Measurements from ENCODE around the gene CHPF2. TPM values are rescaled to one million over a fixed set of nuclear protein-coding genes. Genes with fewer than 3 reads are reported as not detected.

CHPF2 gene
- total RNA-seq, 1 donor from 2014 or later = 10.5 TPM

DNA sequence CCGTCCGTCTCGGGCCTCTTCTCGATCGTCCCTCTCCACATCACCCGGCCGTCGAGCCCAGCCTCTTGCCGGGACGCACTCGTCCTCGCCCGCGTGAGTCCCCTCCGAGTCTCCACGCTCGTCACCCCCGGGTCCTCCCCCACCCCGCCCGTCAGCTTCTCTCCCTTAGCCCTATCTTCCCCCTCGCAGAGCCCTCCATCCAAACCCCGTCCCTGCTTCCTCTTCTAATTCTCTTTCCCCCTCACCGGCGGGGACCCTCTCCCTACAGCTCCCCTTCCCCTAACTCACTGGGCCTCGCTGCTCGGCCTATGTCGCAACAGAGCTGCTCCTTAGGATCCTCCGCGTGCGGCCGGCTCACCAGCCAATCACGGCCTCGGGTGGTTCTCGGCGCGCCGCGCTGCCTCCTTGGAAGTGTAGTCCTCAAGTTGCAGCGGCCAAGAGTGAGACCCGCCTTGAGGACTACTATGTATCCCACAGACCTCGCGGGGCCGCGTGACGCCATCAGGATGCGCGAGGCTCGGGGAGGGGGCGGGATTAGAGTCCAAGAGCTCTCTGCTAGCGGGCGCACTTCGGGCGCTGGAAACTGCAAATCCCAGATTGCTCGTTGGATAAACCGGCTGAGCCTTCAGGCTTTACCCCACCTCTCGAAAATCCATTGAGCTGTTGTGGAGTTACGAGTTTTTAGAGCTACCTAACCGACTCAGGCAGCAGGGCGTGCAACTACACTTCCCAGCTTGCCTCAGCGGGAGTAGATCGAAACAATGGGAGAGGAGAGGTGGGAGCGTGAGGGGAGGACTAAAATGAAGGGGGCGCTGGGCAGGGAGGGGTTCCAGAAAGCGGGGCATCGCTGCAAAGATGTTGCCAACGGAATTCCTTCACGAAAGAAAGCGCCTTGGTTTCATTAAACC, 5.2 kb upstream of the CHPF2 start, which contains the start of gene ABCF2:
Gene ABCF2, minus strand, starts transcription at position 331 of the 908 bp plus-strand sequence. CDS start 747 bp downstream, outside the sequence.
- DNase-seq = peak; percentile 100
- intact Hi-C loops (cut with DNase I) = no loop called here
- ATAC-seq (ENCODE audit: poor library complexity) = peak; percentile 99

DNA sequence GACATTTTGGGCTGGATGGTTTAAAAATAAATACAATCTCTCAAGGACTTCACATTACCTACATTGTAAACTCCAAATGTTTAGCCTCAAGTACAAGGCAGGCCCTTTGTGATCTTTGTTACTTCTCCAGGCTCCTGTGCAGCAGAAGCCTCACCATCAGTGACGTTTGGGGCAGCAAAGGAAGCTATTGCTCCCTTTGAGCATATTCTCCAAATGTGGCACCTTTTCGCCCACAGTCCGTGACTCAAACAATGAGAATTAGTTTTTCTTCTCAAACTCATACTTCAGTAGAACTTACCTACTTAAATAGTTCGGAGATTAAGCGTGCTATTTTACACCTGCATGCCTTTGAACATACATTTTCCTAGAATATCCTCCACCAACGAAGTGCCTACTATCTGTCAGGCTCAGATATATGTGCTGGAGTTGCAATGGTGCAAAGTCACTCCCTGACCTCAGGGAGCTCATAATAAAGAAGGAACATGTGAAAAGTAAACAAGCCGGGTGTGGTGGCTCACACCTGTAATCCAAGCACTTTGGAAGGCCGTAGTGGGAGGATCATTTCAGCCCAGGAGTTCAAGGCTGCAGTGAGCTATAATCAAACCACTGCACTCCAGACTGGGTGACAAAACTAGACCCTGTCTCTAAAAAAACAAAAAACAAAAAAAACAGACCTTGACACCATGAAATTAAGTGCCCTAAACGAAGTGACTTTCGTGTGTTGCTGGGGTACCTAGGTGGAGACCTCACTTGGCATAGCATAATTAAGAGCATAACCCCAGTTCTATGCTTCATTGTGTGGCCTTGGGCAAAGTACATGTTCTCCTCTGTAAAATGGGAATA, 4.0 kb upstream of the CHPF2 start:
- ATAC-seq (ENCODE audit: poor library complexity) = no peak
- DNase-seq = no peak
- intact Hi-C loops (cut with DNase I) = no loop called here

DNA sequence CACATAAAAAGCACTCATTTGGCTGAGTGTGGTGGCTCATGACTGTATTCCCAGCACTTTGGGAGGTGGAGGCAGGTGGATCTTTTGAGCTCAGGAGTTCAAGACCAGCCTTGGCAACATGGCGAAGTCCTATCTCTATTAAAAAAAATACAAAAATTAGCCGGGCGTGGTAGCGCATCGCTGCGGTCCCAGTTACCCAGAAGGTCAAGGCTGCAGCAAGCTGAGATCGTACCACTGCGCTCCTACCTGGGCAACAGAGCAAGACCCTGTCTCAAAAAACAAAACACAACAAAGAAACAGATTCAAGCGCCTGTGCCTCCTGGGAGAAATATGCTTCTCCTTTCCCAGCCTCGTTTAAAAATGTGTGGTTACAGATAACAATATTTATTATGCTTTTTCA, 3.0 kb upstream of the CHPF2 start:
- DNase-seq = no peak
- no peak for ATAC-seq (ENCODE audit: poor library complexity)
- intact Hi-C loops (cut with DNase I) = no loop called here

DNA sequence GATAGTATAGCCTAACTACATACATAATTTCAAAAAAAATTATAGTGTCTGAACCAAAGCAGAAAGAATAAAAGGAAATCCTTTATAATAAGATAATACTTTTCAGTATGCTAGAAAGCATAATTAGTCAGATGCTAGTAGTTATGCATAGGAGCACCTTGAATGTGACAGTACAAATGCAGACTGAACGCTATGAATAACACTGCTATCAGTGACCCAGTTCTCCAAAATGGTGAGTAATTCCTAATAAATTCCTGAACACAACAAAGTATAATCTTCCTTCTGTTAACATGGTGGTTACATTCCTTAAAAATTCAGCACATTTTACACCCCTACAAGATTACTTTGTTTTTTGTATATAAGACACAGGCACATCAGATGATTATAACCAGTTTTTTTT, 1.2 kb upstream of the CHPF2 start:
- intact Hi-C loops (cut with DNase I) = no loop called here
- DNase-seq (no peak), ATAC-seq (ENCODE audit: poor library complexity) (no peak)

DNA sequence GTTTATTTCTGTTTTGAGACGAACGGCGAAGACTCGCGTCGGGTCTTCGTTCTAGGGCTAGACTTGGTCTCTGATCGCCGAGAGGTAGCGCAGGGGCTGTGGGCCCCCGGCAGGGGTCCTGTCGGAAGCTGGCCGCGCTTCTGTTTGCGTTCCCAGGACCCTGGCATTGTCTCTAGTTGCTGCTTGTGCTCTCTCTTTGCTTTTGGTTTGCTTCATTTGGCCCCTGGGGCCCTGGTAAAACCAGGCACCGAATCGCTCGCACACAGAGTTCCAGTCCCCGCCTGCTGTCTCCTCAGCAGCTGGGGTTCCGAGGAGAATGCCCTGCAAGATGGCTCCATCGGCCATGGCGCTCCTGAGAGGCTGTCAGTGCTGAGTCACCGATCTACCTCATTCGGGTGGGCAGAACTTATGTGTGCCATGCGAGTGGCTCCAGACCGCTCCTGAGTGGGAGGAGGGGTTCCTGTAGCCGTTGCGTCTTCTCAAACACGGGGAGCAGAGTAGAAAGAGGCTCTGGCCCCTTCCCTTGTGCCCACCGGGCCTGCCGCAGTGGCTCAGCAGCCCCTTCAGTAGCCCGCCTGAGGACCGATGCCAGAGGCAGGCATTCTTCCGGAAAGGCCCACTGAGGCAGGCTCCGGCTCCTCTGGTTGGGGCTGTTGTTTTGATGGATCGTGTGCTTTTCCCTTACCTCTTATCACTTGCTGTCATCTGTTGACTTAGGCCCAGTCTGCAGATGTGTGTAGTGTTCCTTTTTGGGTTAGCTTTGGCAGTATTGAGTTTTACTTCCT, 826 bp downstream of the CHPF2 start:
- intact Hi-C loops (cut with DNase I) = no loop called here
- no peak for DNase-seq
- peak; percentile 32 for ATAC-seq (ENCODE audit: poor library complexity)

DNA sequence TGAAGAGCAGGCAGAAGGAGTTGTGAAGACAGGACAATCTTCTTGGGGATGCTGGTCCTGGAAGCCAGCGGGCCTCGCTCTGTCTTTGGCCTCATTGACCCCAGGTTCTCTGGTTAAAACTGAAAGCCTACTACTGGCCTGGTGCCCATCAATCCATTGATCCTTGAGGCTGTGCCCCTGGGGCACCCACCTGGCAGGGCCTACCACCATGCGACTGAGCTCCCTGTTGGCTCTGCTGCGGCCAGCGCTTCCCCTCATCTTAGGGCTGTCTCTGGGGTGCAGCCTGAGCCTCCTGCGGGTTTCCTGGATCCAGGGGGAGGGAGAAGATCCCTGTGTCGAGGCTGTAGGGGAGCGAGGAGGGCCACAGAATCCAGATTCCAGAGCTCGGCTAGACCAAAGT, 1.5 kb downstream of the CHPF2 start:
- intact Hi-C loops (cut with DNase I) = no loop called here
- ATAC-seq (ENCODE audit: poor library complexity) (no peak), DNase-seq (no peak)

DNA sequence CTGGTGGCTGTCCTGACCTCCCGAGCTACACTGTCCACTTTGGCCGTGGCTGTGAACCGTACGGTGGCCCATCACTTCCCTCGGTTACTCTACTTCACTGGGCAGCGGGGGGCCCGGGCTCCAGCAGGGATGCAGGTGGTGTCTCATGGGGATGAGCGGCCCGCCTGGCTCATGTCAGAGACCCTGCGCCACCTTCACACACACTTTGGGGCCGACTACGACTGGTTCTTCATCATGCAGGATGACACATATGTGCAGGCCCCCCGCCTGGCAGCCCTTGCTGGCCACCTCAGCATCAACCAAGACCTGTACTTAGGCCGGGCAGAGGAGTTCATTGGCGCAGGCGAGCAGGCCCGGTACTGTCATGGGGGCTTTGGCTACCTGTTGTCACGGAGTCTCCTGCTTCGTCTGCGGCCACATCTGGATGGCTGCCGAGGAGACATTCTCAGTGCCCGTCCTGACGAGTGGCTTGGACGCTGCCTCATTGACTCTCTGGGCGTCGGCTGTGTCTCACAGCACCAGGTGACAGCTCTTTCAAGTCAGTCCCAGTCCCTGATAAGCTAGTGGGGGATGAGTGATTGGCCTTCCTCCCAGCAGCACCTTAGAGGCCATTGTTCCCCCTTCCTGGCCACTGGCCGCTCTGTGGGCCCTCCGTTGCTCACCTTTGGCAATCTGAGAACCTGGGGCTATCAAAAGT, 3.0 kb downstream of the CHPF2 start:
- intact Hi-C loops (cut with DNase I) = no loop called here
- no peak for ATAC-seq (ENCODE audit: poor library complexity)
- no peak for DNase-seq

DNA sequence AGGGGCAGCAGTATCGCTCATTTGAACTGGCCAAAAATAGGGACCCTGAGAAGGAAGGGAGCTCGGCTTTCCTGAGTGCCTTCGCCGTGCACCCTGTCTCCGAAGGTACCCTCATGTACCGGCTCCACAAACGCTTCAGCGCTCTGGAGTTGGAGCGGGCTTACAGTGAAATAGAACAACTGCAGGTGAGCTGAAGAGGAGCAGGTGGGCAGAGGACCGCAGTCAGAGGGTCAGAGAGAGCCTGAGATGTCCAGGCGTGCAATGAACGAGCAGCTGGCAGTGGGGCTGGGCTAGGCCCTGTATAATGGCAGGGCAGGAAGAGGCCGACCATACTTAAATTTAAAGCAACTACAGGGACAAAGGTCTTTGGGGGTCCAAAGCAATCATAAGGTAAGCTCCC, 4.1 kb downstream of the CHPF2 start:
- DNase-seq (no peak), ATAC-seq (ENCODE audit: poor library complexity) (no peak)
- intact Hi-C loops (cut with DNase I) = no loop called here

DNA sequence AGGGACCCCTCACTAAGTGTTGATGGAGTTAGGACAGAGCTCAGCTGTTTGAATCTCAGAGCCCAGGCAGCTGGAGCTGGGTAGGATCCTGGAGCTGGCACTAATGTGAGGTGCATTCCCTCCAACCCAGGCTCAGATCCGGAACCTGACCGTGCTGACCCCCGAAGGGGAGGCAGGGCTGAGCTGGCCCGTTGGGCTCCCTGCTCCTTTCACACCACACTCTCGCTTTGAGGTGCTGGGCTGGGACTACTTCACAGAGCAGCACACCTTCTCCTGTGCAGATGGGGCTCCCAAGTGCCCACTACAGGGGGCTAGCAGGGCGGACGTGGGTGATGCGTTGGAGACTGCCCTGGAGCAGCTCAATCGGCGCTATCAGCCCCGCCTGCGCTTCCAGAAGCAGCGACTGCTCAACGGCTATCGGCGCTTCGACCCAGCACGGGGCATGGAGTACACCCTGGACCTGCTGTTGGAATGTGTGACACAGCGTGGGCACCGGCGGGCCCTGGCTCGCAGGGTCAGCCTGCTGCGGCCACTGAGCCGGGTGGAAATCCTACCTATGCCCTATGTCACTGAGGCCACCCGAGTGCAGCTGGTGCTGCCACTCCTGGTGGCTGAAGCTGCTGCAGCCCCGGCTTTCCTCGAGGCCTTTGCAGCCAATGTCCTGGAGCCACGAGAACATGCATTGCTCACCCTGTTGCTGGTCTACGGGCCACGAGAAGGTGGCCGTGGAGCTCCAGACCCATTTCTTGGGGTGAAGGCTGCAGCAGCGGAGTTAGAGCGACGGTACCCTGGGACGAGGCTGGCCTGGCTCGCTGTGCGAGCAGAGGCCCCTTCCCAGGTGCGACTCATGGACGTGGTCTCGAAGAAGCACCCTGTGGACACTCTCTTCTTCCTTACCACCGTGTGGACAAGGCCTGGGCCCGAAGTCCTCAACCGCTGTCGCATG, 5.2 kb downstream of the CHPF2 start:
- ATAC-seq (ENCODE audit: poor library complexity) (no peak), DNase-seq (no peak)
- intact Hi-C loops (cut with DNase I) = no loop called here

DNA sequence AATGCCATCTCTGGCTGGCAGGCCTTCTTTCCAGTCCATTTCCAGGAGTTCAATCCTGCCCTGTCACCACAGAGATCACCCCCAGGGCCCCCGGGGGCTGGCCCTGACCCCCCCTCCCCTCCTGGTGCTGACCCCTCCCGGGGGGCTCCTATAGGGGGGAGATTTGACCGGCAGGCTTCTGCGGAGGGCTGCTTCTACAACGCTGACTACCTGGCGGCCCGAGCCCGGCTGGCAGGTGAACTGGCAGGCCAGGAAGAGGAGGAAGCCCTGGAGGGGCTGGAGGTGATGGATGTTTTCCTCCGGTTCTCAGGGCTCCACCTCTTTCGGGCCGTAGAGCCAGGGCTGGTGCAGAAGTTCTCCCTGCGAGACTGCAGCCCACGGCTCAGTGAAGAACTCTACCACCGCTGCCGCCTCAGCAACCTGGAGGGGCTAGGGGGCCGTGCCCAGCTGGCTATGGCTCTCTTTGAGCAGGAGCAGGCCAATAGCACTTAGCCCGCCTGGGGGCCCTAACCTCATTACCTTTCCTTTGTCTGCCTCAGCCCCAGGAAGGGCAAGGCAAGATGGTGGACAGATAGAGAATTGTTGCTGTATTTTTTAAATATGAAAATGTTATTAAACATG, 6.0 kb downstream of the CHPF2 start:
- intact Hi-C loops (cut with DNase I) = no loop called here
- DNase-seq (no peak), ATAC-seq (ENCODE audit: poor library complexity) (no peak)

DNA sequence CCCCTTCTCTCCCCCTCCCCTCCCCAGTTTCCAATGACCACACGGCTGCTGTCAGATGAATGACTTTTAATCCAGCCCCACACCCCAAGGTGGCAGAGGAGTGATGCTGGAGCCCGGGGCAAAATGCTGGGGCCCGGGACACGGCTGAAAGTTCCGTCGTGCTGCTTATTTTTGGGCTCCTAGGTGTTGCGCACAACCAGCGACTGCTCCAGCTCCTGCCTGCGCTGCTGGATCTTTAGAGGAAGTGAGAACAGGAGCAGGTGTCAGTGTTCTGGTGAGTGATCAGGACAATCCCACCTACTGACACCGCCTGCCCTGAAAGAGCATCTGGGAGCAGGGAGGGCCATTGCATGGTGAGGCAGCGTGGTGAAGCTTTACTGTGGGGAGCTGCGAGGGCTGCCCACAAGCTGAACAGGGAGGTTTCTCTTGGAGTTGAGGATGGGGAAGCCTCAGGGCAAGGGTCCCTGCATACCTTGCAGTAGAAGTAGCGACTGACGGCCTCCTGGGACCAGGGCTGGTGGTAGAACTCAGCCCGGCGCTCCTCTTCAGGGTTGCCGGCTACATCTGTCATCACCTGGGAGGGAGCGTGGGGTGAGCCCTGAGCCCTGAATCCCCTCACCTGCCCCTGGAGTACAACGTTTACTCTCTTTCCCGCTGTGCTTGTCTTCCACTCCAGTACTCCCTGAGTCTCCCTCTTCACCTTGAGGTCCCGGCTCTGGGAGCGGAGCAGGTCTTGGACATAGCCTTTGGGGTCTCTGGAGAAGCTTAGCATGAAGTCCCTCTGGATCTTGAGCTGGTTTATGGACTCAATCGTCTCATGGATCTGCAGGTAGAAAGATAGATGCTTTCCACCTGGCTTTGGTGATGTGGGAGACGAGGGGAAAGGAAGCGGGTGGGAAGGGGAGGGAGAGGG, 6.9 kb downstream of the CHPF2 start:
- ATAC-seq (ENCODE audit: poor library complexity) (no peak), DNase-seq (no peak)
- intact Hi-C loops (cut with DNase I) = no loop called here

DNA sequence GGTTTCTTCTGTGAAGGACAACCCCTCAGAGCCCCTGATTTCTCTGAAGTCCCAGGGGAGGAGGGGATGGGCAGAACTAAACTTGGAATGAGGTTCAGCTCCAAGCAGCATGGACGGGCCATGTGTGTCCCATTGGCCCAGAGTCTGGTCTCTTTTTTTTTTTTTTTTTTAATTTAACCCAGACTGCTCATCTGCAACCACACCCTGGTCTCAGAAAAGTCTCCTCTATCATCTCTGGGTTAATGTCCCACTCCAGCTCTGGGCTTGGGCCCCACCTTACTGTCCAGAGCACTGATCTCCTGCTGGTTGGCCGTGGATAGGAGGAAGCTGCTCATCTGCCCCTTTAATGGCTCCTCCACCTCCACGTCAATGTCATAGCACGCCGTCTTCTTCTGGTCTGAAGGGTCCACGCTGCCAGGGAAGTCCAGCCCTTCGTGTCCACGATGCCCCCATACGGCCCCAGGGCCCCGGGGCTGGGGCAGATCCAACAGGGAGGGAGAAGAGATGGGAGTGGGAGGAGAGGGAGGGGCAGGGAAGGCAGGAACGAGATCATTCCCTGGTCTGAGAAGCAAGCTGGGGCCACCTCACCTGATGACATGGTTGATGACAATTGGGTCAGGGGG, 7.7 kb downstream of the CHPF2 start:
- no peak for ATAC-seq (ENCODE audit: poor library complexity)
- intact Hi-C loops (cut with DNase I) = loop anchor here (10.0 kb wide), 1 partner anchor 115 kb away; no protein-coding TSS in a partner anchor
- DNase-seq = no peak

DNA sequence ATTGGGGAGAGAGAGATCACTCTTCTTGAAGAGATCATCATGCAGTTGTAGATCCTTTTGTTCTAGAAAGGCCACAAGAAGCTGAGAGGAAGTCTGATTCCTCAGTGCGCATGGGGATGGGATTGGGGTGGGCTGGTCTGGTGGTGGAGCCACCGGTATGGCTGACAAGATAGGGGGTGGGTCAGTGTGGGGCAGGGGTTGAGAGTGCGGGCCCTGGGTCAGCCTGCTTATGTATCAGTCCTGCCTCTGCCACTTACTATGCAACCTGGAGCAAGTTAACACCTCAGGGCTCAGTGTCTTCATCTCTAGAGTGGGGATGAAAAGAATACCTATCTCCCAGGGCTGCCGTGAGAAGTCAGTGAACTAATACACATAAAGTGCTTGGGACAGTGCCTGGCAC, 8.3 kb downstream of the CHPF2 start:
- peak; percentile 36 for ATAC-seq (ENCODE audit: poor library complexity)
- intact Hi-C loops (cut with DNase I) = loop anchor here (10.0 kb wide), 1 partner anchor 116 kb away; no protein-coding TSS in a partner anchor

DNA sequence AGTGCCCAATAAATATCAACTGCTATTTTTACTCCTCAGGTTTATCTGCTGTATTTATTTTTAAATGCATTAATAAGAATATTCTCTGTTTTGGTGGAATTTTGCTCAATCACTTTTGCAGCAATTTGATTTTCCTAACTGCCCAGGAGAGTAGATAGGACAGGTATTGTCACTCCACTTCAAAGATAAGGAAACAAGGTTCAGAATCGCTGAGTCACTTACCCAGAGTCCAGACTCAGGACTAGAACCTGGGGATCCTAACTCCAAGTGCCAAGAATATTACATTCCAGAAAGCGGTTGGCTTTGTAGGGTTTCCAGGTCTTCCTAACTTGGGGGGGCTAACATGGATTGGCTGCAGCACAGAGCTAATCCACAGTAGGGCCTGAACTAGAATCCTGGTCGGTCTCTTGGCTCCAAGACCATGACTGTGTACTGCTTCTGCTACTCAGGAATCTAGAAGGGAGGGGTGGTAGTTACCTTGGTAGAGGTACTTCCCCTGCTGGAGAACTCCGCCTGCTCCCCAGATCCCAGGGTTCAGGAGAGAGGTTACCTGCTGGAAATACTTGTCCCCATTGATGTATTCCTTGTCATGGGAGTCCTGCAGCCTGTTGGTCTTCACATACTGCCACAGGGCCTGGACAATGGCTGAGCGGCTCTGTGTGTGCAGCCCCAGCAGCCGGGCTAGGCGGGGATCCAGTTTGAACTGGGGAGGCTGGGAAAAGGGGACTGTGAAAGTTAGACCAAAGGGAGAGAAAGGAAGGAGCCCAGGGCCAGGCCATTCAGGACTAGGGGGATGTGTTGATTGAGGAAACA, 8.9 kb downstream of the CHPF2 start:
- no peak for DNase-seq
- intact Hi-C loops (cut with DNase I) = loop anchor here (10.0 kb wide), 1 partner anchor 116 kb away; no protein-coding TSS in a partner anchor
- ATAC-seq (ENCODE audit: poor library complexity) = no peak

More for the DNA sequence above, 8.3 kb downstream of the CHPF2 start:
- DNase-seq = no peak

DNA sequence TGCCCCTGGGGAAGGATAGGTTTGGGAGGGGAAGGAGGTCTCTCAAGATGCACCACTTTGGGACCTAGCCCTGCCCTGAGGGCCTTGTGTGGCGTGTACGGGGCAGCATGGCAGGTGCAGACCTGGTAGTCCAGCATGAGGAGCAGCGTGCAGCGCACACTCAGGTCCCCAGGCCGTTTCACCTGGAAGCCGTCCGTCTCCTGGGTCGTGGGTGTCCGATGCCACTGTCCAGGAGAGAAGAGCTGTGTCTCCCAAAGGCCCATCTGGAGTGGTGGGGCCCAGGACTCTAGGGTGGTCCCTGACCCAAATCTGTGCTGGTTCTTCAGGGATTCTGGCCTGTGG, 9.4 kb downstream of the CHPF2 start:
- ATAC-seq (ENCODE audit: poor library complexity) (no peak), DNase-seq (no peak)
- intact Hi-C loops (cut with DNase I) = loop anchor here (10.0 kb wide), 1 partner anchor 117 kb away; no protein-coding TSS in a partner anchor

All from Right ventricle myocardium superior (tissue), 1 donor.